Progenitor cell of endocrine pancreas (in vitro differentiated cells): ENCODE measurements around the gene MAP3K5. TPM values are rescaled to one million over a fixed set of nuclear protein-coding genes. Genes with fewer than 3 reads are reported as not detected.
"Not testable (repeated sequence)": the region's sequence is repeated elsewhere in the genome, so short reads cannot be mapped to it uniquely, and the experiment has no call there.

ENCODE experiments used
- DNase-seq: peaks from one replicate; pipeline ENCODE4 v3.0.0; 2021; ENCODE audit warnings: low spot score; ENCODE audit not compliant: unreplicated experiment
- H3K27ac Mint-ChIP-seq: 2 replicates; pipeline ENCODE4 v1.8.0; 2021; ENCODE audit warnings: mild to moderate bottlenecking, moderate library complexity, mixed read lengths
- H3K27me3 Mint-ChIP-seq: 2 replicates; pipeline ENCODE4 v1.8.0; 2021; ENCODE audit warnings: mixed read lengths
- H3K36me3 Mint-ChIP-seq: 2 replicates; pipeline ENCODE4 v1.8.0; 2022; ENCODE audit warnings: mixed read lengths; ENCODE audit not compliant: insufficient read depth
- H3K4me1 Mint-ChIP-seq: 2 replicates; pipeline ENCODE4 v1.8.0; 2021; ENCODE audit warnings: low read depth, mixed read lengths
- H3K4me3 Mint-ChIP-seq: 2 replicates; pipeline ENCODE4 v1.8.0; 2021; ENCODE audit warnings: low read depth, mild to moderate bottlenecking, moderate library complexity, mixed read lengths
- H3K9me3 Mint-ChIP-seq: 2 replicates; pipeline ENCODE4 v1.8.0; 2021; ENCODE audit warnings: low read depth, mixed read lengths
- CTCF ChIP-seq: fragments of 200-600 bp; sonication (generic); IDR thresholded peaks from one replicate; pipeline ENCODE4 v1.5.0; 2021; ENCODE audit warnings: antibody characterized with exemption, mild to moderate bottlenecking; ENCODE audit not compliant: unreplicated experiment
- total RNA-seq: library from RNA; stranded (reverse); gene quantifications from 2 replicates; pipeline ENCODE4 v1.2.1, GENCODE V29; 2021

MAP3K5 gene
- total RNA-seq, 1 donor from 2014 or later, result 1.1 TPM

DNA sequence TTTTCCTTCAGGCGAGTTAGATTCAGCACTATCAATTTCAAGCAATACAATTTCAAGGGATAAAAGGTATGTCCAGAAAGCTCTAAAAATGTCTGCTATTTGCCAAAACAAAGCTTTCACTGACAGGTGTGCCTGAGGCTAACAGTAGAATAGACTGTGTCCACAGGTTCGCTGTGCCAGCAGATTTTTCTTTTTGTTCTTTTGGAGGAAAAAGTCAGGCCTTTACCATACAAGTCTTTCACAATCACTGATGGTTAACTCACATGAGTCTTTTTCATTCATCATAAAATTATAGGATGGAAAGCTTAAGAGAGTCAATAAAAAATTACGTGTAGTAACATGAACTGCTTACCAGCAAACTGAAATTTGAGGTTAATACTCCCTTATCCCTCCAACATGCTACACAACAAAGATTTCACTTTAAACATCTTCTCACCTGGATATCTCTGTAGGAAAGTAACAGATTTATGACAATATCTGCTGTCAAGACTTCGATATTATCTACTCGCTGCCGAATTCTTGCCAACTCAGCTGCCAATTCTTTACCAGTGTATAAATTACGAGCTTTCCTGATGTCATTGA lies 95.4 kb downstream of the MAP3K5 start:
- no peak overlapping the region for H3K27ac Mint-ChIP-seq
- H3K27me3 Mint-ChIP-seq, result peaks cover 25% of the 10 kb centered on the region
- DNase-seq, result no peak
- no peak overlapping the region for H3K4me3 Mint-ChIP-seq
- H3K36me3 Mint-ChIP-seq, result no peaks in the 10 kb centered on the region
- H3K9me3 Mint-ChIP-seq, result no peaks in the 10 kb centered on the region
- no peaks in the 10 kb centered on the region for H3K4me1 Mint-ChIP-seq
- TF ChIP-seq CTCF, result no peak

GRCh38 chr6:136696238-136696637 lies 96.0 kb downstream of the MAP3K5 start:
- no peak overlapping the region for H3K4me3 Mint-ChIP-seq
- H3K27me3 Mint-ChIP-seq, result peaks cover 22% of the 10 kb centered on the region
- no peak for DNase-seq
- no peaks in the 10 kb centered on the region for H3K36me3 Mint-ChIP-seq
- no peak for TF ChIP-seq CTCF
- H3K27ac Mint-ChIP-seq, result no peak overlapping the region
- H3K9me3 Mint-ChIP-seq, result no peaks in the 10 kb centered on the region
- no peaks in the 10 kb centered on the region for H3K4me1 Mint-ChIP-seq

- Mint-ChIP-seq H3K4me3 (no peak overlapping the region), H3K27me3 (peaks cover 14% of the 10 kb centered on the region)
These were observed 96.9 kb downstream of the MAP3K5 start for GRCh38 chr6:136695412-136695811.

DNA sequence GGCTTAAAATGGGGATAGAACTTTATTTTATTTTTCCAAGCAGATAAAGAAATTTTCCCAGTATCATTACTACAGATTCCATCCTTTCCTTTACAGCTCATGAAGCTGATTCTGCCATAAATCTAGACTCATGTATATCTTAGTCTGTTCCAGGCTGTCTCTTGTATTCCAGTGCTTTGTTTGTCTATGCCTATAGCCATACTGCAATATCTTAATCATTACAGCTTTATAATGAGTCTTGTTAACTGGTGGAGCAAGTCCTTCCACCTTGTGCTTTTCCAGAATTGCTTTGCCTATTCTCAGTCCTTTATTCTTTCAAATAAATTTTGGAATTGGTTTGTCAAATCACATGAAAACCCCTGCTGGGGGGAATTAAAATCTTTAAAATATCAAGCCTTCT lies 99.2 kb downstream of the MAP3K5 start:
- no peak overlapping the region for H3K4me3 Mint-ChIP-seq
- no peak for DNase-seq
- H3K36me3 Mint-ChIP-seq, result no peaks in the 10 kb centered on the region
- no peaks in the 10 kb centered on the region for H3K4me1 Mint-ChIP-seq
- no peak for TF ChIP-seq CTCF
- H3K27me3 Mint-ChIP-seq, result no peaks in the 10 kb centered on the region
- H3K9me3 Mint-ChIP-seq, result no peaks in the 10 kb centered on the region
- H3K27ac Mint-ChIP-seq, result no peak overlapping the region

More at GRCh38 chr6:136695412-136695811, 96.9 kb downstream of the MAP3K5 start:
- Mint-ChIP-seq H3K36me3 (no peaks in the 10 kb centered on the region), H3K27ac (no peak overlapping the region), H3K9me3 (no peaks in the 10 kb centered on the region), H3K4me1 (no peaks in the 10 kb centered on the region)
- no peak for TF ChIP-seq CTCF
- DNase-seq, result no peak

DNA sequence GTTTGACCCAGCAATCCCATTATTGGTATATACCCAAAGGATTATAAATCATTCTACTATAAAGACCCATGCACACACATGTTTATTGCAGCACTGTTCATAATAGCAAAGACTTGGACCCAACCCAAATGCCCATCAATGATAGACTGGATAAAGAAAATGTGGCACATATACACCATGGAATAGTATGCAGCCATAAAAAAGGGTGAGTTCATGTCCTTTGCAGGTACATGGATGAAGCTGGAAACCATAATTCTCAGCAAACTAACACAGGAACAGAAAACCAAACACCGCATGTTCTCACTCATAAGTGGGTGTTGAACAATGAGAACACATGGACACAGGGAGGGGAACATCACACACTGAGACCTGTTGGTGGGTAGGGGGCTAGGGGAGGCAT lies 104.4 kb downstream of the MAP3K5 start:
- not testable (repeated sequence) for H3K4me3 Mint-ChIP-seq, H3K27ac Mint-ChIP-seq, H3K9me3 Mint-ChIP-seq, H3K36me3 Mint-ChIP-seq, DNase-seq, H3K4me1 Mint-ChIP-seq, H3K27me3 Mint-ChIP-seq

DNA sequence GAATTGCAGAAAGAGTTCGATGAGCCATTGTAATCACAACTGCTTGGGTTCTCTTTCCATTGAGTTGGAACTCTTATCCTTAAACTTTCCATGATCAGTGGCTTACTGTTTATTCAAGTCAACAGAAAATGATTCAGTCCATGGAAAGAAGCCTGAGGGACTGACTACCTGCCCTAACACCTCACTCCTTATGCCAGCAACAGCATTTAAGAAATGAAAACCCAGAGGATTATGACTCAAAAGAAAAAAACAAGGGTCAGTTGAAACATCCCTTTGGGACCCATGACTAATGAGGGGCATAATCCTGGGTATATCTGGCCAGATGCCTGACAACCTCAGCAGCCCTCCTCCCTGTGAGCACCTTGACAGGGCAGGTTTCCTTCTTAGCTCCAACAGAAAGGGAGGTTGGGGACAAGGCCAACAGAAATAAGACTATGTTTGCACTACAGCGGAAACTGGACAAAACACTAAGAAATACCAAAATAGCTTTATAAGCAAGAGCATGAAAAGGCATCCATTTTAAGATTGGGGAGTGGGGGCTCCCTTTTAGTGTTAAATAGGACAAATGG lies 106.7 kb downstream of the MAP3K5 start:
- Mint-ChIP-seq H3K27me3 (no peaks in the 10 kb centered on the region), H3K9me3 (peaks cover 9% of the 10 kb centered on the region), H3K4me3 (no peak overlapping the region), H3K36me3 (no peaks in the 10 kb centered on the region), H3K4me1 (no peaks in the 10 kb centered on the region), H3K27ac (no peak overlapping the region)
- TF ChIP-seq CTCF, result no peak
- DNase-seq, result no peak
